NT2/D1 (cell line): ENCODE results near the gene SORBS2.

Experiments
- SUZ12 ChIP-seq: IDR thresholded peaks from 2 replicates; pipeline ENCODE4 v1.6.1; 2011; ENCODE audit not compliant: insufficient read length, insufficient read depth; ENCODE audit errors: extremely low read depth
- YY1 ChIP-seq: IDR thresholded peaks from 2 replicates; pipeline ENCODE4 v1.6.1; 2011; ENCODE audit not compliant: insufficient read length, insufficient read depth

DNA sequence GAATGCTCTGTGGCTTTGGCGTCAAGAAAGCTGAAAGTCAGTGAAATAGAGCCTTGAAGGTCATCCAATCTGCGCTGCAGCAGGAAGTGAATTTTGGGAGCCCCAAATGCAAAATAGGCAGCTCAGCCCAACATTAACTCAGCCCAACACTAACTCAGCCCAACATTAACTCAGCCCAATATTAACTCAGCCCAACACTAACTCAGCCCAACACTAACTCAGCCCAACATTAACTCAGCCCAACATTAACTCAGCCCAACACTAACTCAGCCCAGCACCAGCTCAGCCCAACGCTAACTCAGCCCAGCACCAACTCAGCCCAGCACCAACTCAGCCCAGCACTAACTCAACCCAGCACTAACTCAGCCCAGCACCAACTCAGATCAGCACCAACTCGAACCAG lies 71.5 kb downstream of the SORBS2 start:
- no peak for TF ChIP-seq YY1
- no peak for TF ChIP-seq SUZ12
